PC-9 (cell line): Measurements from ENCODE around the gene C11orf42. TPM values are rescaled to one million over a fixed set of nuclear protein-coding genes. Genes with fewer than 3 reads are reported as not detected.

Experiments
- BruUV-seq: library from RNA; stranded (reverse); fragments of 400-500 nt; replicated peaks from 2 replicates; lab custom pipeline; 2021; lab: Mats Ljungman, UMichigan
- CTCF ChIA-PET: fragments of 300-600 bp; sonication (Branson Sonifier 250); formaldehyde crosslinking; loops from one replicate; lab custom pipeline; 2022; ENCODE audit warnings: antibody characterized with exemption; lab: Charles Lee
- POLR2A ChIA-PET: fragments of 300-600 bp; sonication (Branson Sonifier 250); formaldehyde crosslinking; loops from one replicate; lab custom pipeline; 2022; ENCODE audit warnings: antibody characterized with exemption; ENCODE audit not compliant: unreplicated experiment; lab: Charles Lee
- DNase-seq, 2 experiments: peaks; one replicate each; pipeline versions ENCODE4 v3.0.0 to v3.0.0-alpha.2; 2015 to 2022; ENCODE audit warnings: mixed read lengths in 1 of 2
- H2AFZ ChIP-seq: fragments of 200-600 bp; sonication (generic); 2 replicates; pipeline ENCODE4 v1.8.1; 2017; ENCODE audit warnings: antibody characterized with exemption
- H3F3A ChIP-seq: fragments of 200-600 bp; sonication (generic); 2 replicates; pipeline ENCODE4 v1.8.1; 2017; ENCODE audit warnings: antibody characterized with exemption, mild to moderate bottlenecking, low read depth; ENCODE audit not compliant: insufficient read depth
- H3K27ac ChIP-seq: fragments of 200-600 bp; sonication (generic); 2 replicates; pipeline ENCODE4 v1.6.1; 2016; ENCODE audit warnings: mixed run types
- H3K27me3 ChIP-seq: fragments of 200-600 bp; sonication (generic); 2 replicates; pipeline ENCODE4 v1.6.1; 2016; ENCODE audit warnings: low read depth, mixed run types; ENCODE audit not compliant: insufficient read depth
- H3K36me3 ChIP-seq: fragments of 200-600 bp; sonication (generic); 2 replicates; pipeline ENCODE4 v1.6.1; 2016; ENCODE audit warnings: low read depth, mixed run types
- H3K4me1 ChIP-seq: fragments of 200-600 bp; sonication (generic); replicated peaks from 2 replicates; pipeline ENCODE4 v1.6.1; 2016; ENCODE audit warnings: mixed run types; ENCODE audit not compliant: insufficient read depth
- H3K4me2 ChIP-seq: fragments of 200-600 bp; sonication (generic); 2 replicates; pipeline ENCODE4 v1.6.1; 2017; ENCODE audit warnings: mixed run types
- H3K4me3 ChIP-seq: fragments of 200-600 bp; sonication (generic); 2 replicates; pipeline ENCODE4 v1.6.1; 2016; ENCODE audit warnings: mixed run types
- H3K79me2 ChIP-seq: fragments of 200-600 bp; sonication (generic); 2 replicates; pipeline ENCODE4 v1.6.1; 2017; ENCODE audit warnings: low read depth, mixed run types
- H3K9me2 ChIP-seq: fragments of 200-600 bp; sonication (generic); 2 replicates; pipeline ENCODE4 v1.8.1; 2017; ENCODE audit warnings: mild to moderate bottlenecking; ENCODE audit not compliant: insufficient read depth
- H3K9me3 ChIP-seq: fragments of 200-600 bp; sonication (generic); 2 replicates; pipeline ENCODE4 v1.8.1; 2016; ENCODE audit warnings: low read depth; ENCODE audit not compliant: insufficient read depth
- H4K20me1 ChIP-seq: fragments of 200-600 bp; sonication (generic); 2 replicates; pipeline ENCODE4 v1.8.1; 2017; ENCODE audit not compliant: insufficient read depth
- CTCF ChIP-seq: fragments of 200-600 bp; sonication (generic); conservative IDR thresholded peaks from 2 replicates; pipeline ENCODE4 v1.6.1; 2017; ENCODE audit warnings: mixed run types, antibody characterized with exemption, mild to moderate bottlenecking, moderate library complexity
- EZH2 ChIP-seq: fragments of 200-600 bp; sonication (generic); IDR thresholded peaks from 2 replicates; pipeline ENCODE4 v1.8.0; 2017; ENCODE audit warnings: antibody characterized with exemption, low read depth
- intact Hi-C: fragments of 100-400 bp; cut with micrococcal nuclease; formaldehyde crosslinking; loops from one replicate; pipeline ENCODE4 v1.10.0; 2022; ENCODE audit not compliant: unreplicated experiment
- total RNA-seq: library from RNA; stranded (reverse); gene quantifications from 2 replicates; pipeline ENCODE4 v1.2.3, GENCODE V29; 2021

Gene C11orf42
- total RNA-seq, 1 experiment from 2014 or later, result not detected

- intact Hi-C loops, result no loop called here
- H3K79me2 ChIP-seq, result no peaks in the 10 kb centered on the region
Observed at GRCh38 chr11:6253197-6253596, 47.8 kb downstream of the C11orf42 start.

GRCh38 chr11:6258141-6258540, 52.8 kb downstream of the C11orf42 start:
- Histone ChIP-seq H3K9me2 (no peaks in the 10 kb centered on the region), H3K79me2 (no peaks in the 10 kb centered on the region), H3K36me3 (no peaks in the 10 kb centered on the region), H3F3A (no peaks in the 10 kb centered on the region), H3K27ac (no peak overlapping the region), H2AFZ (no peak overlapping the region), H3K4me2 (no peak overlapping the region), H3K4me1 (no peaks in the 10 kb centered on the region), H4K20me1 (no peaks in the 10 kb centered on the region), H3K27me3 (peaks cover 31% of the 10 kb centered on the region), H3K9me3 (no peaks in the 10 kb centered on the region), H3K4me3 (no peak overlapping the region)
- DNase-seq, result no peak
- intact Hi-C loops, result no loop called here
- BruUV-seq, result no TSS peak
- no peak for TF ChIP-seq EZH2
- no peak for TF ChIP-seq CTCF
- ChIA-PET POLR2A (no interaction called here), CTCF (no interaction called here)

More at GRCh38 chr11:6253197-6253596, 47.8 kb downstream of the C11orf42 start:
- Histone ChIP-seq H3K9me2 (no peaks in the 10 kb centered on the region), H3F3A (no peaks in the 10 kb centered on the region), H3K4me3 (no peak overlapping the region), H4K20me1 (no peaks in the 10 kb centered on the region), H3K36me3 (no peaks in the 10 kb centered on the region), H3K4me1 (no peaks in the 10 kb centered on the region), H3K27me3 (peaks cover 12% of the 10 kb centered on the region), H3K9me3 (no peaks in the 10 kb centered on the region), H2AFZ (no peak overlapping the region), H3K27ac (no peak overlapping the region), H3K4me2 (no peak overlapping the region)
- no TSS peak for BruUV-seq
- POLR2A ChIA-PET, result no interaction called here
- TF ChIP-seq EZH2, result no peak
- TF ChIP-seq CTCF, result no peak
- DNase-seq, result no peak
- CTCF ChIA-PET, result no interaction called here

- CTCF ChIA-PET, result no interaction called here
- Histone ChIP-seq H2AFZ (no peak overlapping the region), H3K9me2 (no peaks in the 10 kb centered on the region), H3K27me3 (peaks cover 31% of the 10 kb centered on the region), H3K9me3 (no peaks in the 10 kb centered on the region), H3K4me3 (no peak overlapping the region), H3K27ac (no peak overlapping the region), H3K36me3 (no peaks in the 10 kb centered on the region), H3F3A (no peaks in the 10 kb centered on the region), H3K4me1 (no peaks in the 10 kb centered on the region), H3K79me2 (no peaks in the 10 kb centered on the region), H3K4me2 (no peak overlapping the region), H4K20me1 (no peaks in the 10 kb centered on the region)
- no peak for DNase-seq
- no TSS peak for BruUV-seq
- POLR2A ChIA-PET, result no interaction called here
- TF ChIP-seq EZH2, result no peak
- TF ChIP-seq CTCF, result no peak
- intact Hi-C loops, result no loop called here
Observed at GRCh38 chr11:6258571-6259081, 53.3 kb downstream of the C11orf42 start.
